HUES48 (cell line): ENCODE results near the gene ZCRB1.
A peak's percentile ranks its signal among the peaks of the same experiment; 100 is the strongest.
"Not testable (repeated sequence)": the region's sequence is repeated elsewhere in the genome, so short reads cannot be mapped to it uniquely, and the experiment has no call there.

Source experiments
- H3K27ac ChIP-seq: one replicate; pipeline ENCODE4 v1.7.0; 2013; ENCODE audit warnings: low read depth, low read length, inconsistent platforms
- H3K27me3 ChIP-seq: 2 replicates; pipeline ENCODE4 v1.6.1; 2013; ENCODE audit warnings: mild to moderate bottlenecking, low read length; ENCODE audit not compliant: control insufficient read depth, insufficient read depth
- H3K36me3 ChIP-seq: 2 replicates; pipeline ENCODE4 v1.6.1; 2013; ENCODE audit warnings: low read length; ENCODE audit not compliant: control insufficient read depth, insufficient read depth
- H3K4me1 ChIP-seq: 2 replicates; pipeline ENCODE4 v1.6.1; 2013; ENCODE audit warnings: mild to moderate bottlenecking, low read length; ENCODE audit not compliant: control insufficient read depth, insufficient read depth
- H3K4me3 ChIP-seq: 2 replicates; pipeline ENCODE4 v1.5.1; 2013; ENCODE audit warnings: mild to moderate bottlenecking, low read depth, low read length
- H3K9ac ChIP-seq: 2 replicates; pipeline ENCODE4 v1.6.1; 2013; ENCODE audit warnings: mild to moderate bottlenecking, low read depth, low read length, moderate library complexity
- H3K9me3 ChIP-seq: 2 replicates; pipeline ENCODE4 v1.6.1; 2013; ENCODE audit warnings: low read length; ENCODE audit not compliant: control insufficient read depth, insufficient read depth

Gene ZCRB1

DNA sequence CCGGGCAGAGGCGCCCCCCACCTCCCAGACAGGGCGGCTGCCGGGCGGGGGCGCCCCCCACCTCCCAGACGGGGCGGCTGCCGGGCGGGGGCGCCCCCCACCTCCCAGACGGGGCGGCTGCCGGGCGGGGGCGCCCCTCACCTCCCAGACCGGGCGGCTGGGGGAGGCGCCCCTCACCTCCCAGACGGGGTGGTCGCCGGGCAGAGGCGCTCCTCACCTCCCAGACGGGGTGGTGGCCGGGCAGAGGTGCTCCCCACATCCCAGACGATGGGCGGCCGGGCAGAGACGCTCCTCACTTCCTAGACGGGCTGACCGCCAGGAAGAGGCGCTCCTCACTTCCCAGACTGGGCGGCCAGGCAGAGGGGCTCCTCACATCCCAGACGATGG lies 24.1 kb upstream of the ZCRB1 start:
- peaks cover 20% of the 10 kb centered on the region for H3K36me3 ChIP-seq
- H3K27ac ChIP-seq, H3K4me3 ChIP-seq, H3K27me3 ChIP-seq, H3K9ac ChIP-seq, H3K9me3 ChIP-seq, H3K4me1 ChIP-seq: not testable (repeated sequence)

DNA sequence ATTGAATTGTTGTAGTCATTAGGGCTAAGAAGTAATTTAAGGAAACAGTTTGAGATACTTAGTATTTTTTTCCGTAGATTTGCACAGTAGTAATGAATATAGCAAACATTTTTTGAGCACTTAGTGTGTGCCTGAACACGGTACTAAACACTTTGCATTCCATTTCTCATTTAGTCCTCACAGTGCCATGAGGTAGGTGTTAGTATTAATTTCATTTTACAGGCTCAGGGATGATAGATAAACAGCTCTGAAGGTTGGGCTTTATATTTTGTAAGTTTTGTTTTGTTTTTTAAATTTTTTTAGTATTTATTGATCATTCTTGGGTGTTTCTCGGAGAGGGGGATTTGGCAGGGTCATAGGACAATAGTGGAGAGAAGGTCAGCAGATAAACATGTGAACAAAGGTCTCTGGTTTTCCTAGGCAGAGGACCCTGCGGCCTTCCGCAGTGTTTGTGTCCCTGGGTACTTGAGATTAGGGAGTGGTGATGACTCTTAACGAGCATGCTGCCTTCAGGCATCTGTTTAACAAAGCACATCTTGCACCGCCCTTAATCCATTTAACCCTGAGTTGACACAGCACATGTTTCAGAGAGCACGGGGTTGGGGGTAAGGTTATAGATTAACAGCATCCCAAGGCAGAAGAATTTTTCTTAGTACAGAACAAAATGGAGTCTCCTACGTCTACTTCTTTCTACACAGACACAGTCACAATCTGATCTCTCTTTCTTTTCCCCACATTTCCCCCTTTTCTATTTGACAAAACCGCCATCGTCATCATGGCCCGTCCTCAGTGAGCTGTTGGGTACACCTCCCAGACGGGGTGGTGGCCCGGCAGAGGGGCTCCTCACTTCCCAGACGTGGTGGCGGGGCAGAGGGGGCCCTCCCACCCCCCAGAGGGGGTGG lies 23.5 kb upstream of the ZCRB1 start:
- H3K4me1 ChIP-seq, H3K4me3 ChIP-seq, H3K27me3 ChIP-seq, H3K9me3 ChIP-seq, H3K9ac ChIP-seq: not testable (repeated sequence)
- peaks cover 14% of the 10 kb centered on the region for H3K36me3 ChIP-seq
- H3K27ac ChIP-seq, result peak overlapping the region; percentile 50

DNA sequence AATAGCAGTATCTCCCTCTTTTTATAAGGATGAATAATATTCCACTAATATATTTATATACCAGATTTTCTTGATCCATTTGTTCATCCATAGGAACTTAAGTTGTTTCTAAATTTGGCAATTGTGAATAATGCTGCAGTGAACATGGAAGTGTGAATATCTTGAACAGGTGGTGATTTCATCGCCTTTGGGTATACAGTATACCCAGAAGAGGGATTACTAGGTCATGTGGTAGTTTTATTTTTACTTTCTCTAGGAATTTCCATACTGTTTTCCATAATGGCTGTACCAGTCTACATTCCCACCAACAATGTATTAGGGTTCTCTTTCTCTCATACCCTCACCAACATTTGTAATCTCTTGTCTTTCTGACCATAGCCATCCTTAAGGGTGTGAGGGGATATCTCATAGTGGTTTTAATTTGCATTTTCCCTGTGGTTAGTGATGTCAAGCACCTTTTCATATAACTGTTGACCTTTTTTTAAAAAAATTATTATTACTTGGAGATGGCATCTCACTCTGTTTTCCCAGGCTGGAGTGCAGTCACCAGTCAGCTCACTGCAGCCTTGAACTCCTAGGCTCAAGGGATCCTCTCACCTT lies 20.6 kb upstream of the ZCRB1 start:
- Histone ChIP-seq H3K4me3 (no peak overlapping the region), H3K27ac (no peak overlapping the region), H3K36me3 (peaks cover under 1% of the 10 kb centered on the region; the same call in 1 of the 2 replicates), H3K9ac (no peak overlapping the region), H3K9me3 (no peaks in the 10 kb centered on the region; the same call in 1 of the 2 replicates), H3K27me3 (no peaks in the 10 kb centered on the region), H3K4me1 (0 out of 2 replicates have a peak, but pooled peaks cover 4% of the 10 kb centered on the region)

DNA sequence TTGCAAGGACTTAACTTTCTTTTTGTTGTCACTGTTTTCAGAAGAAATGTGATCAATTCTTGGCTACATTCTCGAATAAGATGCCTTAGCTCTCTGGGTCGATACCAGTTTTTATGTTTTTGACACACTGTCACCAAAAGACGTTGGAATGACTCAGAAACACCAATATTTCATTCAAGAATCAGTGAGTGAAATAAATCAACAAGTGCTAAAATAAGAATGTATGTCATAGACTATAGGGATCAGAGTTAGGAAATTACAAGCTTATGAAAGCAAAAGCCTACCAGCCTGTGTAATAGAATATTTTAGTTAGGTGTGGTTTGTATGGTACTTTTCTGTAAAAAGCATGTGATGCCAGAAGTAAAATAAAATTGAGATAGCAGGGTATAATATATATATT lies 17.8 kb upstream of the ZCRB1 start:
- H3K4me3 ChIP-seq, result no peak overlapping the region

DNA sequence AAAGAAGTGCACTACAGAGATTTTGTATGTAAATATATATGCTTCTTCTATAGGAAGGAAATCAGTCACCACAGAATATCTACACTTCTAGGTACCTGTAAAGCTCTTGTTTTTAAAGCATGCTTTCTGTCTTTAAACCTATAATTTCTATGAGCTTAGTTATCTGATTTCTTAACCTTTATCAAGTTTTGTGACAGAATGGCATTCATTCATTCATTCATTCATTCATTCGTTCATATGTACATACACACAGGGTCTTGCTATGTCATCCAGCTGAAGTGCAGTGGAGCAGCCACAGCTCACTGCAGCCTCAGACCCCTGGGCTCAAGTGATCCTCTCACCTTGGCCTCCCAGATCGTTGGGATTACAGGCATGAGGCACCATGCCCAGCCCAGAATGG lies 16.1 kb upstream of the ZCRB1 start:
- Histone ChIP-seq H3K4me3 (no peak overlapping the region), H3K36me3 (peaks cover 16% of the 10 kb centered on the region), H3K4me1 (no peaks in the 10 kb centered on the region), H3K27ac (no peak overlapping the region), H3K9me3 (no peaks in the 10 kb centered on the region), H3K27me3 (no peaks in the 10 kb centered on the region), H3K9ac (no peak overlapping the region)

More for the DNA sequence above, 17.8 kb upstream of the ZCRB1 start:
- H3K27me3 ChIP-seq, result no peaks in the 10 kb centered on the region
- H3K9me3 ChIP-seq, result no peaks in the 10 kb centered on the region; the same call in 1 of the 2 replicates
- peaks cover 6% of the 10 kb centered on the region; the same call in 1 of the 2 replicates for H3K36me3 ChIP-seq
- H3K27ac ChIP-seq, result no peak overlapping the region
- no peaks in the 10 kb centered on the region for H3K4me1 ChIP-seq
- no peak overlapping the region for H3K9ac ChIP-seq

DNA sequence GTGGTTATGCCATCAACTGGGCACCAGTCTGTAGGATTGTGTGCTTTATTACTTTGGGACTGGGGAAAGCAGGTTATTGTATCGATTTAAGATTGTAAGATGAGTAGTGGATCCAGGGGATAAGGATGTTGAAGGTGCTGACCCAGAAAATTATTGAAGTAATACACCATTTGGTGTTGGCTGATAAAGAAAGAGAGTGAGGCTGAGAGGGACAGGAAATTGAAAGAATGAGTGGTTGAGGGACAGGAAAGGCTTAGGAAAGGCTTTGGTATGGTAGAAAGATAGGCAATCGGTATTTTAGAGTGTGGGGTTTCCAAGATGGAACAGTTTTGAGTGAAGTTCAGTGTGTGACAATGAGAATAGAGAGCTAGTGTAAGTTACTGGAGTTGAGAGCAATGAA lies 12.4 kb upstream of the ZCRB1 start:
- no peaks in the 10 kb centered on the region for H3K27me3 ChIP-seq
- no peak overlapping the region for H3K9ac ChIP-seq
- peaks cover 30% of the 10 kb centered on the region for H3K36me3 ChIP-seq
- H3K27ac ChIP-seq, result no peak overlapping the region
- peaks cover 10% of the 10 kb centered on the region for H3K4me1 ChIP-seq
- H3K9me3 ChIP-seq, result no peaks in the 10 kb centered on the region
- no peak overlapping the region for H3K4me3 ChIP-seq

DNA sequence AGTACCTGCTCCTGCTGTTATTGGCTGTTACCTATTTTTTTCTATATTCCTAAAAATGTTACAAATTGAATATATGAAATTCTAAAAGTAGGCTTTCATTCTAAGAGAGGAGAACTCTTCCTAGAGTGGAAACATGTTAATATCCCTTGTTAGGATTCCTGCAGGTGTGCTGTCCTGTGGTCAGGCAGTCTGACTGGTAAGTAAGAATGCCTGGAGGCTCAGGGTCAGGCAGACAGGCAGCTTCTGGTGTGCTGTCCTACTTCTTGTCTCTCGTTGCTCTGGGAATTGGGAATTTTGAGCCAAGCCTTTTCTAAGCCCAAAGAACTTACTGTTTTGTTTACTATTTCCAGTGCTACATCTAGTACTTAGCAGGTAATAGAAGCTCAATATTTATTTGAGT lies 10.4 kb upstream of the ZCRB1 start:
- no peaks in the 10 kb centered on the region for H3K27me3 ChIP-seq
- no peak overlapping the region for H3K9ac ChIP-seq
- peaks cover 30% of the 10 kb centered on the region for H3K36me3 ChIP-seq
- peaks cover 15% of the 10 kb centered on the region for H3K4me1 ChIP-seq
- no peak overlapping the region for H3K4me3 ChIP-seq
- no peak overlapping the region for H3K27ac ChIP-seq
- H3K9me3 ChIP-seq, result no peaks in the 10 kb centered on the region

DNA sequence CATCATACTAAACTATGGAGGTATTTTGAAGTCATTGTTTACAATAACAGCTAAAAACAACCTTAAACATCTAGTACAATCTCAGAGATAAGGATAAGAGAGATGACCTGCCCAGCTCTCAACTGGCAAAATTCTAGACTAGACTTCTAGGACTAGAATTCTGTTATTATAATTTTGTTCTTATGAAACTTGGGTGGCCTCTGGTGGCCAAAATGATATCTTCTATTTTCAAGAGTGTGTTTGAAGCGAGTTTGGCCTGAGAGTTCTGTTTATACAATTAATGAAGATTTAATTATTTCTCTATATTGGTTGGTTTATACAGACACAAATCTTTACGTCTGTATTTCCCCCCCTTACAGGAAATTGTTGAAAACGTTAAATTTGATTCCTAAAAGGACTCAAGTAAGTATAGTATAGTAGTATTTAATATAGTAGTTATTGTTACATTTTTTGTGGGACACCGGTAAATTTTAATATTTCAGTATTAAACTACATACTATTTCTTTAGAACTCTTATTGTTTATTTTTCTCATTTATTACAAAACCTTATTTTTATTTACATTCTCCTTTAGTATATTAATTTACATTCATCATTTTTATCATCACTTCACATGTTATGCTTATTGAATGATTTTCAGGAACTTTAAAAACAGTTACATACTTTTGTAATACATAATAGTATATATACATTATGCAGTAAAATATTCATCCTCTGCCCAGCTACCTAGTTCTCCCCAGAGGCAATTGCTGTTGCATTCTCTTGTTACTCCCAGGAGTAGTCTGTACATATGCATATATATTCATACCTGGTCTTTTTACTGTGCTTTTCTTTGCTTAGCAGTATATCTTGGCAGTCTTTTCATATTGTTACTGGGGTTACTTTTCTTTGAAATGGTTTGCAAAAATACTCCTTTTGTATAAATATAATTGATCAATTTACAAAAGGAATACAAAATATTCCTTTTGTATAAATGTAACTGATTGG lies 6.7 kb upstream of the ZCRB1 start:
- Histone ChIP-seq H3K27ac (no peak overlapping the region), H3K36me3 (peaks cover 16% of the 10 kb centered on the region), H3K4me3 (no peak overlapping the region), H3K9me3 (no peaks in the 10 kb centered on the region), H3K27me3 (no peaks in the 10 kb centered on the region), H3K9ac (no peak overlapping the region), H3K4me1 (peaks cover 20% of the 10 kb centered on the region)

DNA sequence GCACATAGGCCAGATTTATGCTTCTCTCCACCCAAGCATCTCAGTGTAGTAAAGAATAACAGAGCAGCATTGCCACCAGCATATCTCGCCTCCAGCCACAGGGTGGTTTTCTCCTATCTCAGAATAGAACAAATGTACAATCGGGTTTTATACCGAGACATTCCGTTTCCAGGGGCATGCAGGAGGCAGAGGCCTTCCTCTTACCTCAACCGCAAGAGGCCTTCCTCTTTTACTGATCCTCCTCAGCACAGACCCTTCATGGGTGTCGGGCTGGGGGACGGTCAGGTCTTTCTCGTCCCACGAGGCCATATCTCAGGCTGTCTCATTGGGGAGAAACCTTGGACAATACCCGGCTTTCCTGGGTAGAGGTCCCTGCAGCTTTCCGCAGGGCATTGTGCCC lies 4.2 kb upstream of the ZCRB1 start:
- H3K4me1 ChIP-seq, result peaks cover 25% of the 10 kb centered on the region
- H3K9ac ChIP-seq, H3K4me3 ChIP-seq, H3K36me3 ChIP-seq, H3K27ac ChIP-seq, H3K9me3 ChIP-seq, H3K27me3 ChIP-seq: not testable (repeated sequence)

DNA sequence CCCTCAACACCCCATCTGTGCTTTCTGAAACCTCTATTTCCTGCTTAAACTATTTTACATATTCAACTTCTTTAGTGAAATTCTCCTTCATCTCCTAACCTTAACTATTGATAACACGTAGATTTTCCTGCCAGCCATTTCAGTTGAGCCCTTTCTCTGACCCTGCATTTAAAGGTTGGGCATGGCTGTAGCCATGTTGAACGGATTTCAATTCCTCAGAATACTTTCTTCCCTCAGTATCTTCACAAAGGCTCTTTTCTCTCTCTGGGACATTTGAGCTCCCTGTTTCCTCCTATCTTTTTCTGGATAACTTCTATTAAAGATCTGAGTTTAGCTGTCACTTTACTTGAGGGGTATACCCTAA lies 1.3 kb upstream of the ZCRB1 start:
- Histone ChIP-seq H3K27ac (no peak overlapping the region), H3K4me3 (peak overlapping the region; percentile 90), H3K9me3 (no peaks in the 10 kb centered on the region), H3K36me3 (peaks cover 11% of the 10 kb centered on the region), H3K27me3 (no peaks in the 10 kb centered on the region), H3K4me1 (peaks cover 23% of the 10 kb centered on the region), H3K9ac (0 out of 2 replicates have a peak overlapping the region, but pooled peaks have one; percentile 74)
